GM21576 (cell line): ENCODE results near the gene ABCA7.

ENCODE experiments used
- ATAC-seq: cut with Tn5 transposase; IDR thresholded peaks from one replicate; pipeline ENCODE4 v1.9.1; 2021; ENCODE audit warnings: mild to moderate bottlenecking, moderate library complexity; ENCODE audit not compliant: unreplicated experiment

Gene ABCA7

DNA sequence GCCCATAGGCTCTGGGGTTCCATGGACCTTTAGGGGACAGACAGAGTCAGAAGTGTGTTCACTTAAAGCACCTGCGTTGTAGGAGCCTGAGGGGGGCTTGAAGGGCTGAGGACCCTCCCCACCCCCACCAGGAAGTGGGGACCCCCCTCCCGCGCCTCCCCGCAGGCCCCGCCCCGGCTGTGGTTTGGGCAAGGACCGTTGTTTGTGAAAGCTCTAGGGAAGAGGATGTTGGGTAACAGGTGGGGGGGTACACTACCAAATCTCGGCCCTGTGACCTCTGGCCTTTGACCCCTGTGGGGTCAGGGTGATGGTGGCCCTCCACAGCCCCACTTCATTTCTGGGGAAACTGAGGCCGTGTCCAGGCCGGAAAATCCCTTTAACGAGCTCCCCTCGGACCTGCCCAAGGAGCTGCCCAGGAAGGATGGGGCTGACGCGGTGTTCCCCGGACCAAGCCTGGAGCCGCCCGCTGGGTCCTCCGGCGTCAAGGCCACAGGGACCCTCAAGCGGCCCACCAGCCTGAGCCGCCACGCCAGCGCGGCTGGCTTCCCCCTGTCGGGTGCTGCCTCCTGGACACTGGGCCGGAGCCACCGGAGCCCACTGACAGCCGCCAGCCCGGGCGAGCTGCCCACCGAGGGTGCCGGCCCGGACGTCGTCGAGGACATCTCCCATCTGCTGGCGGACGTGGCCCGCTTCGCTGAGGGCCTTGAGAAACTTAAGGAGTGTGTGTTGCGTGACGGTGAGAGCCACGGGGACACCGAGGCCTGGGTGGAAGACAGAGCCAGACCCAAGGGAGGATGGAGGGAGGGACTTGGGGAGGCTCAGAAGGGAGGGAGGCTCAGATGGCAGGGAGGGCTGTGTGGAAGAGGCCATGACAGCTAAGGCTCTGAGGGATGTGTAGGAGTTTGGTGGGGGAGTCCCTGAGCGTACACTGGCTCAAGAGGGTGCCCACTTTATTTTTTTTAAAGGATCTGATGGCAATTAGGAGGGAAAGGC, 28.4 kb downstream of the ABCA7 start:
- no peak for ATAC-seq

- ATAC-seq: no peak
These were observed 29.3 kb downstream of the ABCA7 start for GRCh38 chr19:1069009-1069779.

- no peak for ATAC-seq
These were observed 30.6 kb downstream of the ABCA7 start for GRCh38 chr19:1070576-1070930.

DNA sequence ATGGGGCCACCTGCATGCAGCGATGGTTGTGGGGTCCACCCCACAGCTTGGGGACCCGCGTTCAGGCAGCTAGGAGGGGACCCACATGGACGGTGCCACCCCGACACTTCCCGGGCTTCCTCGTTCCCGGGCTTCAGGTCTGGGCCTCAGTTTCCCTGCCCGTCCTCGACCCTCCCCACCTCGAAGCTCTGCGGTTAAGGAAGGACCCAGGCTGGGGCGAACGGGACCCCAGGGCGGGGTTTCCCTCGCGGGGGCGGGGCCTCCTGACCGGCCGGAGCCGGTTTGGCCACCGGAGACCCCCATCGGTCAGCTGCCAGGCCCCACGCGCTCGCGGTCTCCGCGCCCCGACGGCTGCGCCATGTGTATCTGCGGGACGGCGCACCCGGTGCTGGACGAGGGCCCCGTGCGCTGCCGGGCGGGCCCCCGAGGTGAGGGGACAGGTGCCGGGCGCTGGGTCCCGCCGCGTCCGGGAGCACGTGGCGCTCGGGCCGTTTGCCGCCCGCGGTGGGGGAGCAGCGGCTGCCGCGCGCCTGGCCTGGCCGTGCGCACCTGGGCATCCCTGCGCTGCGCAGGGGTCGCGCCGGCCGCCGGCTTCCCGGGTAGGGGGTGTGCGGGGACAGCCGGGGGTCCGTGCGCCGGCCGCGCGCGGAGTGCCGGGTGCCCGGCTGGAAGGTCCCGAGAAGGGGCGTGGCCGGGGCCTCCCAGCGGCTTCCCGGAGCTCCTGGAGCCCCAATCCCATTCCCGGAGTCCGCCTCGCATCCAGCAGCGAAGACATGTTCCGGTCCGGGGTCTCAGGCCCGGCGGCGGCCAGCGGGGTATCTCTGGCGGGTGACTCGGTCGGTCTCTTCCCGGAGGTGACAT, 31.3 kb downstream of the ABCA7 start:
- no peak for ATAC-seq

- no peak for ATAC-seq
These were observed 32.6 kb downstream of the ABCA7 start for GRCh38 chr19:1072371-1073015.

DNA sequence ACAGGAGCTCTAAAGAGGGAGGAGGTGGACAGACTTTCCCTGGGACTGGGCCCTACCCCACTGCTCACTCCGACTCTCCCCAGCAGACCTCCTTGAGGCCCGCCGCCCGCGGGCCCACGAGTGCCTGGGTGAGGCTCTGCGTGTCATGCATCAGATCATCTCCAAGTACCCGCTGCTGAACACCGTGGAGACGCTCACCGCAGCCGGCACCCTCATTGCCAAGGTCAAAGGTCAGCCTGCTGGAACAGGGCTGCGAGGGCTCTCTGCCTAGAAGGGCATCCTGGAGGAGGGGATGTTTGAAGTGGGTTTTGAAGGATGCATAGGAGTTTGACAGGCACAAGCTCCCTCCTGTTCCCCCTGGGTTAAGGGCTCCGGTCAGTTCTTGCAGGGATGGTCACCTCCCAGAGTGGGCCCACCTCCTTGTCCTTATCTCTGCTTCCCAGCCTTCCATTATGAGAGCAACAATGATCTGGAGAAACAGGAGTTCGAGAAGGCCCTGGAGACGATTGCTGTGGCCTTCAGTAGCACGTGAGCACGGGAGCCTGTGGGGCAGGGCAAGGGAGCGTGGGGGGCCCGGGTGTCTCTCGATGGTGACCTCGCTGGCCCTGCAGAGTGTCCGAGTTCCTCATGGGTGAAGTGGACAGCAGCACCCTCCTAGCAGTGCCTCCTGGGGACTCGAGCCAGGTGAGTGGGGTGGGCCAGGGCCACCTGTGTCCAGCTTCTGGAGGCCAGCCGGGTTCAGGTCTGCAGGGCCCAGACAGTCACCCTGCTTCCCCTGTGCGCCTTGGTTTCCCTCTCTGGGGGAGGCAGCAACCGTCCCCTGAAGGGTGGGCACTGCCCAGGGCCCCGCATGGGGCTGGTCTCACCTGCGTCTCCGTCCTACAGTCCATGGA, 33.4 kb downstream of the ABCA7 start:
- no peak for ATAC-seq

DNA sequence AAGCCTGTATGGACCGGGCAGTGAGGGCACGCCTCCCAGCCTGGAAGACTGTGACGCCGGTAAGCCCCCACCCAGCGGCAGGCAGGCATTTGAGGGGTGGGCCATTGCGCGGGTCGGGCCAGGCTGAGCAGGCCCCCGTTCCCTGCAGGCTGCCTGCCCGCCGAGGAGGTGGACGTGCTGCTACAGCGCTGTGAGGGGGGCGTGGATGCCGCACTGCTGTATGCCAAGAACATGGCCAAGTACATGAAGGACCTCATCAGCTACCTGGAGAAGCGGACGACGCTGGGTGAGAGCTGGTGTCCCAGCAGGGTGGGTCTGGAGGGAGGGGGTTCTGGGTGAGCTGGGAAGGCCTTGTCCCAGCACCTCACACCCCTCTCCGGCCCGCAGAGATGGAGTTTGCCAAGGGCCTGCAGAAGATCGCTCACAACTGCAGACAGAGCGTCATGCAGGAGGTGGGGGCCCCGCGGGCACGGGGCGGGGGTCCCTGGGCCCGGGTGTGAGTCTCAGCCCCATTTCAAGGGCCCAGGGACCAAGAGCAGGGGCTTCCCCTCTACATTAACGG, 34.1 kb downstream of the ABCA7 start:
- ATAC-seq: no peak

- ATAC-seq: peak; percentile 43
These were observed 34.8 kb downstream of the ABCA7 start for GRCh38 chr19:1074544-1075283.

- no peak for ATAC-seq
These were observed 36.1 kb downstream of the ABCA7 start for GRCh38 chr19:1076046-1076386.

- ATAC-seq: no peak
These were observed 37.0 kb downstream of the ABCA7 start for GRCh38 chr19:1076951-1077350.

- no peak for ATAC-seq
These were observed 39.7 kb downstream of the ABCA7 start for GRCh38 chr19:1079566-1080111.

GRCh38 chr19:1080360-1081161, 40.7 kb downstream of the ABCA7 start:
- ATAC-seq: no peak

DNA sequence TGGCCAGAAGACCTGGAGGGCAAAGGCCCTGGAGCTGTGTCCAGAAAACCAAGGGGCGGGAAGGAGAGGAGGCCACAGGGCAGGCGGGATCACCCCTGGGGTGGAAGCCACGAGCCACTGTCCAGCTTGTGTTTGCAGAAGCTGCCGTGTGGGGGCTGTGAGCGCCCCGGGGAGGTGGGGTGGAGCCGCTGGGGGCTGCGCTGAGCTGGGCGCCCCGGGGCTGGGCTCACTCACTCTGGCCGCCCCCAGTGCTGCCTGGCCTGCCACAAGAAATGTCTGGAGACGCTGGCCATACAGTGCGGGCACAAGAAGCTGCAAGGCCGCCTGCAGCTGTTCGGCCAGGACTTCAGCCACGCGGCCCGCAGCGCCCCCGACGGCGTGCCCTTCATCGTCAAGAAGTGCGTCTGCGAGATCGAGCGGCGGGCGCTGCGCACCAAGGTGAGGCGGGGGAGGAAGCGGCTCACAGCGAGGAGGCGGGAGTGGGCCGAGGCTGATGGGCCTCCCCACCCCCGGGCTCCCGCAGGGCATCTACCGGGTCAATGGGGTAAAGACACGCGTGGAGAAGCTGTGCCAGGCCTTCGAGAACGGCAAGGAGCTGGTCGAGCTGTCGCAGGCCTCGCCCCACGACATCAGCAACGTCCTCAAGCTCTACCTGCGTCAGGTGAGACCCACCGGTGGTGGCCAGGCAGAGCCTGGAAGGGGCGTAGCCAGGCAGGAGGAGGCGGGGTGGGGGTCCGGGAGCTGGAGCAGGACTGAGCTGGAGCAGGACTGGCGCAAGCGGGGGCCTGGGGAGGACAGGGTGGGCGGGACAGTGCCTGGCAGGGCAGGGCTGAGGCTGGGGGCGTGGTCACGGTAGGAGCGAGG, 41.6 kb downstream of the ABCA7 start:
- no peak for ATAC-seq

DNA sequence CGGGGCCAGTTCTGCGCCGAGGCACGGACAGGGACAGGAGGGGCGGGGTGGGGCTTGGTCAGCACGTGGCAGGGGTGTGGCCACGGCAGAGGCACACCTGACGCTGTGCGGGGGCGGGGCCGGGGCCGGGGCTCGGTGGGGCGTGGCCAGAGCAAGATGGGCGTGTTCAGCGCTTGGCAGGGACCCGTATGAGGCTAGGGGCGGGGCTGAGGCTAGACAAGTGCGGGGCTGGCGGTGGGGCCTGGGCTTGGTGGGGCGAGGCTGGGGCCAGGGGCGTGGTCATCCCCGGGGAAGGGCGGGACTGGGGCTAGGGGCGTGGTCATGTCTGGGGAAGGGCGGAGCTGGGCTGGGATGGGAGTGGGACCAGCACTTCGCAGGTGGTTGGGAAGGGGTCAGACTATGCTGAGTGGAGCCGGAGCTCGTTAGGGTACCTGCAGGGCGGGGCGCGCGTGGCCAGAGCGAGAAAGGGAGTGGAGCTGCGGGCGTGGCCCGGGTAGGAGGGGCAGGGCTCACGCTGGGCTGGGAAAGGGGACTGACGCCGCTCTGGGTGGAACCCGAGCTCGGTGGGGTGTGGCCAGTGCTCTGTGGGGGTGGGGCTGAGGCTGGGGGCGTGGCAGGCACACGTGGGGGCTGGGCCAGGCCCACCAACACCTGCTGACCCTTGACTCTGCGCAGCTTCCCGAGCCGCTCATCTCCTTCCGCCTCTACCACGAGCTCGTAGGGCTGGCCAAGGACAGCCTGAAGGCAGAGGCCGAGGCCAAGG, 42.4 kb downstream of the ABCA7 start:
- ATAC-seq: no peak

- no peak for ATAC-seq
These were observed 43.3 kb downstream of the ABCA7 start for GRCh38 chr19:1082928-1083816.
